SK-N-SH (cell line): ENCODE measurements around the gene RNF214. TPM values are rescaled to one million over a fixed set of nuclear protein-coding genes. Genes with fewer than 3 reads are reported as not detected.

ENCODE experiments used
- CTCF ChIA-PET: fragments of 300-600, 350-600 bp; formaldehyde crosslinking; extraction: SDS; loops from one replicate; lab custom pipeline; 2021; lab: Yijun Ruan, JAX
- POLR2A ChIA-PET: fragments of 350-600 bp; sonication (Branson Sonifier 250); formaldehyde crosslinking; extraction: SDS; loops from one replicate; lab custom pipeline; 2020; ENCODE audit warnings: antibody characterized with exemption, inconsistent platforms; lab: Yijun Ruan, JAX
- DNase-seq: peaks from one replicate; pipeline ENCODE4 v3.0.0; 2012
- H2AFZ ChIP-seq: fragments of 200-600 bp; sonication (generic); 2 replicates; pipeline ENCODE4 v1.8.1; 2016; ENCODE audit warnings: antibody characterized with exemption, mild to moderate bottlenecking, low read depth
- H3F3A ChIP-seq: fragments of 200-600 bp; sonication (generic); replicated peaks from 2 replicates; pipeline ENCODE3; 2016; ENCODE audit warnings: antibody characterized with exemption, mild to moderate bottlenecking; ENCODE audit not compliant: insufficient read depth
- H3K27ac ChIP-seq, 2 experiments: fragments of 200-500 bp in 1 of 2; fragments of 200-600 bp in 1 of 2; sonication (Bioruptor generic) in 1 of 2; sonication (generic), shearing (Covaris generic) in 1 of 2; 2 replicates each; pipeline versions ENCODE4 v1.5.1 to v1.6.1; 2014 to 2016; ENCODE audit warnings: low read depth in 2 of 2, inconsistent platforms in 1 of 2, low read length in 1 of 2, mild to moderate bottlenecking in 1 of 2, mixed read lengths in 1 of 2
- H3K27me3 ChIP-seq: fragments of 200-600 bp; sonication (generic), shearing (Covaris generic); 2 replicates; pipeline ENCODE4 v1.6.1; 2016; ENCODE audit warnings: mixed run types; ENCODE audit not compliant: insufficient read depth
- H3K36me3 ChIP-seq, 2 experiments: fragments of 200-500 bp in 1 of 2; fragments of 200-600 bp in 1 of 2; sonication (Bioruptor generic) in 1 of 2; sonication (generic) in 1 of 2; replicated peaks in 1 of 2; 2 replicates each; pipeline versions ENCODE3 to v1.5.1; 2014 to 2016; ENCODE audit warnings: low read length in 1 of 2, mild to moderate bottlenecking in 1 of 2; ENCODE audit not compliant: insufficient read depth in 2 of 2, control insufficient read depth in 1 of 2
- H3K4me1 ChIP-seq, 2 experiments: fragments of 200-500 bp in 1 of 2; fragments of 200-600 bp in 1 of 2; sonication (Bioruptor generic) in 1 of 2; sonication (generic), shearing (Covaris generic) in 1 of 2; 2 replicates each; pipeline versions ENCODE4 v1.5.1 to v1.6.1; 2014 to 2016; ENCODE audit warnings: low read depth in 1 of 2, low read length in 1 of 2, mixed run types in 1 of 2; ENCODE audit not compliant: insufficient read depth in 2 of 2, control insufficient read depth in 1 of 2
- H3K4me2 ChIP-seq: fragments of 200-600 bp; sonication (generic), shearing (Covaris generic); 2 replicates; pipeline ENCODE4 v1.6.1; 2017; ENCODE audit warnings: mixed run types
- H3K4me3 ChIP-seq, 2 experiments: fragments of 200-500 bp in 1 of 2; fragments of 200-600 bp in 1 of 2; sonication (Bioruptor generic) in 1 of 2; sonication (generic), shearing (Covaris generic) in 1 of 2; 2 replicates each; pipeline versions ENCODE4 v1.5.1 to v1.8.1; 2014 to 2016; ENCODE audit warnings: low read depth in 2 of 2, inconsistent platforms in 1 of 2, low read length in 1 of 2, mild to moderate bottlenecking in 1 of 2, mixed read lengths in 1 of 2, moderate library complexity in 1 of 2
- H3K79me2 ChIP-seq: fragments of 200-600 bp; sonication (generic); 2 replicates; pipeline ENCODE4 v1.8.1; 2017; ENCODE audit warnings: mild to moderate bottlenecking; ENCODE audit not compliant: insufficient read depth
- H3K9ac ChIP-seq: fragments of 200-600 bp; sonication (generic); 2 replicates; pipeline ENCODE4 v1.6.1; 2017; ENCODE audit warnings: mixed run types
- H3K9me2 ChIP-seq: fragments of 200-600 bp; sonication (generic); 2 replicates; pipeline ENCODE4 v1.6.1; 2017; ENCODE audit warnings: mixed run types
- H3K9me3 ChIP-seq: fragments of 200-600 bp; sonication (generic); 2 replicates; pipeline ENCODE4 v1.6.1; 2017; ENCODE audit warnings: mixed run types, mild to moderate bottlenecking, moderate library complexity
- H4K20me1 ChIP-seq: fragments of 200-600 bp; sonication (generic); 2 replicates; pipeline ENCODE4 v1.6.1; 2017; ENCODE audit warnings: mild to moderate bottlenecking, mixed run types; ENCODE audit not compliant: insufficient read depth
- ELF1 ChIP-seq: IDR thresholded peaks from 2 replicates; pipeline ENCODE4 v1.4.0; 2012
- EZH2phosphoT487 ChIP-seq: fragments of 200-600 bp; sonication (generic); IDR thresholded peaks from 2 replicates; pipeline ENCODE4 v1.6.1; 2017; ENCODE audit warnings: low read depth, mixed run types, mild to moderate bottlenecking, antibody characterized with exemption, moderate library complexity, borderline replicate concordance
- NRF1 ChIP-seq: IDR thresholded peaks from 2 replicates; pipeline ENCODE4 v1.6.1; 2012; ENCODE audit warnings: low read depth, mild to moderate bottlenecking, low read length
- POLR2AphosphoS5 ChIP-seq: IDR thresholded peaks from 2 replicates; pipeline ENCODE4 v1.6.1; 2012; ENCODE audit warnings: low read depth, low read length
- SMC3 ChIP-seq: IDR thresholded peaks from 2 replicates; pipeline ENCODE4 v1.6.1; 2012; ENCODE audit warnings: low read depth, low read length, improper control_type of control experiment
- TAF1 ChIP-seq: IDR thresholded peaks from 2 replicates; pipeline ENCODE4 v1.6.1; 2012; ENCODE audit warnings: low read depth, mild to moderate bottlenecking, low read length, moderate library complexity, borderline replicate concordance
- TCF12 ChIP-seq: IDR thresholded peaks from 2 replicates; pipeline ENCODE4 v1.4.0; 2012
- TEAD4 ChIP-seq: IDR thresholded peaks from 2 replicates; pipeline ENCODE4 v1.4.0; 2012; ENCODE audit warnings: mild to moderate bottlenecking, borderline replicate concordance; ENCODE audit not compliant: insufficient read depth
- YY1 ChIP-seq: IDR thresholded peaks from 2 replicates; pipeline ENCODE4 v1.4.0; 2012; ENCODE audit warnings: low read depth, mild to moderate bottlenecking
- WGBS: methylation state at CpG from one replicate; pipeline ENCODE4 v1.1.6; 2017; ENCODE audit warnings: low lambda C conversion rate; 5-methylcytosine and 5-hydroxymethylcytosine counted together
- polyA plus RNA-seq, 3 experiments: library from polyadenylated mRNA; depleted of rRNA; stranded (reverse); fragments of >200 nt; gene quantifications; 2 replicates each; pipeline ENCODE4 v1.2.3, GENCODE V29; 2012
- TF ChIP-seq, protein P1 (sequence below): IDR thresholded peaks from 2 replicates; pipeline ENCODE4 v1.4.0; 2012; ENCODE audit warnings: low read depth, borderline replicate concordance
- TF ChIP-seq, protein P2 (sequence below): fragments of 200-600 bp; sonication (generic); IDR thresholded peaks from 2 replicates; pipeline ENCODE4 v1.6.1; 2017; ENCODE audit warnings: antibody characterized with exemption, mild to moderate bottlenecking, moderate library complexity
- TF ChIP-seq, protein P3 (sequence below): IDR thresholded peaks from 2 replicates; pipeline ENCODE4 v1.4.0; 2012; ENCODE audit warnings: low read depth
- TF ChIP-seq, protein P4 (sequence below): IDR thresholded peaks from 2 replicates; pipeline ENCODE4 v1.6.1; 2012; ENCODE audit warnings: mild to moderate bottlenecking, low read depth, low read length, moderate library complexity
- TF ChIP-seq, protein P5 (sequence below): fragments of 150-350 bp; IDR thresholded peaks from 2 replicates; pipeline ENCODE4 v1.6.1; 2017; ENCODE audit warnings: antibody characterized with exemption, low read length, low read depth, borderline replicate concordance

The RNF214 gene
- polyA plus RNA-seq, 1 of the 3 experiments (the other 2 are of a cell fraction), result 15.4 TPM

DNA sequence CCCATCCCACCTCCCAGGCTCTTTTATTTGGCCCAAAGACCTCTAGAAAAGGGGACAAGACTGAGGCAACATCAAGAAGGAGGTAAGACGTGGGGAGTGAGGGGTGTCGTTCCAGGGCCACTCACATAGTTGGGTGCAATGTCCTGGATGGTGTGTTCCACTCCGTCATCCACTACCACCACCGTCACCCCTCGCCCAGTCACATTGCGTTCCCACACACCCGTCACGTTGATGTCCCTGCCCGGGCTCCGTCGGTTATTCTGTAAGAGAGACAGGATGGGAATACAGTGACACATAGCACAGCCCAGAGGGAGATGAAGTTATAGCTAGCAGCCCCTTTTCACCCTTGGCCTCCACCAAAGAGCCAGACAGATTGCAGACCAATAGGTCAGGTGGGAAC is 4.4 kb upstream of the RNF214 start:
- no peaks in the 10 kb centered on the region for H3K9me3 ChIP-seq
- DNase-seq, result no peak
- no peak overlapping the region for H3K4me3 ChIP-seq
- TF ChIP-seq TEAD4 (no peak), TCF12 (no peak), ELF1 (no peak), POLR2AphosphoS5 (no peak), NRF1 (no peak), YY1 (no peak), TAF1 (no peak), SMC3 (no peak), EZH2phosphoT487 (no peak)
- TF ChIP-seq, protein P1, sequence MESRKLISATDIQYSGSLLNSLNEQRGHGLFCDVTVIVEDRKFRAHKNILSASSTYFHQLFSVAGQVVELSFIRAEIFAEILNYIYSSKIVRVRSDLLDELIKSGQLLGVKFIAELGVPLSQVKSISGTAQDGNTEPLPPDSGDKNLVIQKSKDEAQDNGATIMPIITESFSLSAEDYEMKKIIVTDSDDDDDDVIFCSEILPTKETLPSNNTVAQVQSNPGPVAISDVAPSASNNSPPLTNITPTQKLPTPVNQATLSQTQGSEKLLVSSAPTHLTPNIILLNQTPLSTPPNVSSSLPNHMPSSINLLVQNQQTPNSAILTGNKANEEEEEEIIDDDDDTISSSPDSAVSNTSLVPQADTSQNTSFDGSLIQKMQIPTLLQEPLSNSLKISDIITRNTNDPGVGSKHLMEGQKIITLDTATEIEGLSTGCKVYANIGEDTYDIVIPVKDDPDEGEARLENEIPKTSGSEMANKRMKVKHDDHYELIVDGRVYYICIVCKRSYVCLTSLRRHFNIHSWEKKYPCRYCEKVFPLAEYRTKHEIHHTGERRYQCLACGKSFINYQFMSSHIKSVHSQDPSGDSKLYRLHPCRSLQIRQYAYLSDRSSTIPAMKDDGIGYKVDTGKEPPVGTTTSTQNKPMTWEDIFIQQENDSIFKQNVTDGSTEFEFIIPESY, result no peak
- TF ChIP-seq, protein P2, sequence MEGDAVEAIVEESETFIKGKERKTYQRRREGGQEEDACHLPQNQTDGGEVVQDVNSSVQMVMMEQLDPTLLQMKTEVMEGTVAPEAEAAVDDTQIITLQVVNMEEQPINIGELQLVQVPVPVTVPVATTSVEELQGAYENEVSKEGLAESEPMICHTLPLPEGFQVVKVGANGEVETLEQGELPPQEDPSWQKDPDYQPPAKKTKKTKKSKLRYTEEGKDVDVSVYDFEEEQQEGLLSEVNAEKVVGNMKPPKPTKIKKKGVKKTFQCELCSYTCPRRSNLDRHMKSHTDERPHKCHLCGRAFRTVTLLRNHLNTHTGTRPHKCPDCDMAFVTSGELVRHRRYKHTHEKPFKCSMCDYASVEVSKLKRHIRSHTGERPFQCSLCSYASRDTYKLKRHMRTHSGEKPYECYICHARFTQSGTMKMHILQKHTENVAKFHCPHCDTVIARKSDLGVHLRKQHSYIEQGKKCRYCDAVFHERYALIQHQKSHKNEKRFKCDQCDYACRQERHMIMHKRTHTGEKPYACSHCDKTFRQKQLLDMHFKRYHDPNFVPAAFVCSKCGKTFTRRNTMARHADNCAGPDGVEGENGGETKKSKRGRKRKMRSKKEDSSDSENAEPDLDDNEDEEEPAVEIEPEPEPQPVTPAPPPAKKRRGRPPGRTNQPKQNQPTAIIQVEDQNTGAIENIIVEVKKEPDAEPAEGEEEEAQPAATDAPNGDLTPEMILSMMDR, result no peak
- TF ChIP-seq, protein P3, sequence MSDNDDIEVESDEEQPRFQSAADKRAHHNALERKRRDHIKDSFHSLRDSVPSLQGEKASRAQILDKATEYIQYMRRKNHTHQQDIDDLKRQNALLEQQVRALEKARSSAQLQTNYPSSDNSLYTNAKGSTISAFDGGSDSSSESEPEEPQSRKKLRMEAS, result no peak
- TF ChIP-seq, protein P4, sequence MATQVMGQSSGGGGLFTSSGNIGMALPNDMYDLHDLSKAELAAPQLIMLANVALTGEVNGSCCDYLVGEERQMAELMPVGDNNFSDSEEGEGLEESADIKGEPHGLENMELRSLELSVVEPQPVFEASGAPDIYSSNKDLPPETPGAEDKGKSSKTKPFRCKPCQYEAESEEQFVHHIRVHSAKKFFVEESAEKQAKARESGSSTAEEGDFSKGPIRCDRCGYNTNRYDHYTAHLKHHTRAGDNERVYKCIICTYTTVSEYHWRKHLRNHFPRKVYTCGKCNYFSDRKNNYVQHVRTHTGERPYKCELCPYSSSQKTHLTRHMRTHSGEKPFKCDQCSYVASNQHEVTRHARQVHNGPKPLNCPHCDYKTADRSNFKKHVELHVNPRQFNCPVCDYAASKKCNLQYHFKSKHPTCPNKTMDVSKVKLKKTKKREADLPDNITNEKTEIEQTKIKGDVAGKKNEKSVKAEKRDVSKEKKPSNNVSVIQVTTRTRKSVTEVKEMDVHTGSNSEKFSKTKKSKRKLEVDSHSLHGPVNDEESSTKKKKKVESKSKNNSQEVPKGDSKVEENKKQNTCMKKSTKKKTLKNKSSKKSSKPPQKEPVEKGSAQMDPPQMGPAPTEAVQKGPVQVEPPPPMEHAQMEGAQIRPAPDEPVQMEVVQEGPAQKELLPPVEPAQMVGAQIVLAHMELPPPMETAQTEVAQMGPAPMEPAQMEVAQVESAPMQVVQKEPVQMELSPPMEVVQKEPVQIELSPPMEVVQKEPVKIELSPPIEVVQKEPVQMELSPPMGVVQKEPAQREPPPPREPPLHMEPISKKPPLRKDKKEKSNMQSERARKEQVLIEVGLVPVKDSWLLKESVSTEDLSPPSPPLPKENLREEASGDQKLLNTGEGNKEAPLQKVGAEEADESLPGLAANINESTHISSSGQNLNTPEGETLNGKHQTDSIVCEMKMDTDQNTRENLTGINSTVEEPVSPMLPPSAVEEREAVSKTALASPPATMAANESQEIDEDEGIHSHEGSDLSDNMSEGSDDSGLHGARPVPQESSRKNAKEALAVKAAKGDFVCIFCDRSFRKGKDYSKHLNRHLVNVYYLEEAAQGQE, result no peak
- TF ChIP-seq, protein P5, sequence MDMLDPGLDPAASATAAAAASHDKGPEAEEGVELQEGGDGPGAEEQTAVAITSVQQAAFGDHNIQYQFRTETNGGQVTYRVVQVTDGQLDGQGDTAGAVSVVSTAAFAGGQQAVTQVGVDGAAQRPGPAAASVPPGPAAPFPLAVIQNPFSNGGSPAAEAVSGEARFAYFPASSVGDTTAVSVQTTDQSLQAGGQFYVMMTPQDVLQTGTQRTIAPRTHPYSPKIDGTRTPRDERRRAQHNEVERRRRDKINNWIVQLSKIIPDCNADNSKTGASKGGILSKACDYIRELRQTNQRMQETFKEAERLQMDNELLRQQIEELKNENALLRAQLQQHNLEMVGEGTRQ, result no peak
- H3K4me1 ChIP-seq, result peaks cover 9 to 14% of the 10 kb centered on the region in 2 experiments; a peak in 3 of 4 replicates
- no peaks in the 10 kb centered on the region for H3K9me2 ChIP-seq
- 94% methylated on average over 11 of the region's 11 CpGs for WGBS
- peaks cover 17 to 57% of the 10 kb centered on the region in 2 experiments for H3K36me3 ChIP-seq
- CTCF ChIA-PET, result interaction anchor here (0.8 to 5.4 kb wide), 6 partner anchors 24 to 363 kb away, joined by 3 to 54 read pairs (median 6); partner anchors contain the start of gene SIDT2
- H4K20me1 ChIP-seq, result peaks cover 3% of the 10 kb centered on the region; the same call in 1 of the 2 replicates
- POLR2A ChIA-PET, result interaction anchor here (0.9 kb wide), 1 partner anchor 20 kb away, joined by 3 read pairs; no protein-coding TSS in a partner anchor
- no peaks in the 10 kb centered on the region for H3K27me3 ChIP-seq
- peaks cover 35% of the 10 kb centered on the region for H3K79me2 ChIP-seq
- H2AFZ ChIP-seq, result no peak overlapping the region
- peaks cover 8% of the 10 kb centered on the region for H3F3A ChIP-seq
- H3K4me2 ChIP-seq, result no peak overlapping the region
- H3K27ac ChIP-seq, result no peak overlapping the region
- H3K9ac ChIP-seq, result no peak overlapping the region
